Non-pigmented ciliary epithelial cell (primary cell): ENCODE data around the gene PRDM15.

ENCODE experiments used
- DNase-seq: peaks from one replicate; pipeline ENCODE4 v3.0.0-alpha.2; 2010; ENCODE audit warnings: low read depth

Gene PRDM15

DNA sequence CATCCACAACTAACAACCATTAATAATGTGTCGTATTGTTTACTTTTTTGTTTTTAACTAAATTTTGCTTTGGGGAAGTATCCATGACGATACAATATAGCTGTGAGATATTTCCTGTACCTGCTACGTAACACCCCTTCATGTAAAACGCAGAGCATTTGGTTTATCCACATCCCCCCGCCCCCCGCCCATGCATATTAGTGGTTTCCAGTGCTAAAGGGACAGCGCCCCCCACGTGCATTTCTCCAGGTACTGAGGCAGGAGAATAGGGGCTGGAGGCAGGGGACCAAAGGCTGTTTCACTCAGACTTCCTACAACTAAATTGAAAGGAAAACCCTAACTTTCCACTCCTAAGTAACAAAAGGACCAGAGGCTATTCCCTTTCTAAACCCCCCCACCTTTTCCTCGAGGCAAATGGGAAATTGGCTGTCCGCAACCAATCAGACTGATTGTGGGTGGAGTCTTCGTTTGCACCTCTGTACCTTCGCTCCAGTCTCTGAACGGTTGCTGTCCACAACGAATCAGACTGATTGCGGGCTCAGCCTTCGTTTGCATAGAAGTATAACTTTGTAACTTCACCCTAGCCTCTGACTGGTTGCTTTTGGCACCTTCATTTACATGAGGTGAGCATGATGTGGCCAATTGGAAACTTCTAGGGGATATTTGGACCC lies 100.1 kb downstream of the PRDM15 start:
- DNase-seq, result no peak

DNA sequence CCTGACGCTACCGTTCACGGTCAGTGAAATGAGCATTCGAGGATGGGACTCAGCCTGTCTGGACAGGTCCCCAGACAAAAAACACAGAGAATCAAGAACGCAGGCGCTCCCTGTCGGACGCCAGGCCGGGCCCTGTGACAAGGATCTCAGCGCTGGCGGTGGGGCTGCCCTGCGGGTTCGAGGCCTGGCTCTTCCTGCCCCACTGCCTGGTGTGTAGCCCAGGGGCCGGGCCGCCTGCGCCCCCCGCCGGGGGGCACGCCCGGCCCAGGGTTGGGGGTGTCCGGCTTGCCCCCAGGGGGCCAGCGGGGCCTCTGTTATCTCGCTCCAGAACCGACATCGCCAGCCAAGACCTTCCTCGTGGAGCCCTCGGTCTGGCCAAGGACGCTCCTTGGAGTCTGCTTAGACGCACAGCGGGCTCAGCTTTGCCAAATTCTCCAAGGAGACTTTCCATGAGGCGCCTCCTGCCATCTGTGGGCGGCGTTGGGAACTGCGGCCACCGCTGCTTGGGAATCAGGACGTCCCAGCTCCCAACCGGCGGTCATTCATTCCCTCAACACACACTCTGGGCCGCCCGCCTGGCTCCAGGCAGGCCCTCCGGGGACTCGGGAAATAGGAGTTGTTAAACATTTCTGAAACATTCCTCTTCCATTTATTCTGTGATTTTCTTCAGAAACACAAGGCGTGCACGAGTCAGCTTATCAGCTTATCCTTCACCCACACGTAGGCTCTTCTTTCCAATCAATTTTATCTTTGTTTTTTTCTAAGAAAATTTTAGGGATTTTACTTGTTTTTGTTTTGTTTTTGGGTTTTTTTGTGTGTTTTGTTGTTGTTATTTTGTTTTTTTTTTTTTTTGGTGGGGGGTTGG lies 101.0 kb downstream of the PRDM15 start:
- DNase-seq, result peak; percentile 41

DNA sequence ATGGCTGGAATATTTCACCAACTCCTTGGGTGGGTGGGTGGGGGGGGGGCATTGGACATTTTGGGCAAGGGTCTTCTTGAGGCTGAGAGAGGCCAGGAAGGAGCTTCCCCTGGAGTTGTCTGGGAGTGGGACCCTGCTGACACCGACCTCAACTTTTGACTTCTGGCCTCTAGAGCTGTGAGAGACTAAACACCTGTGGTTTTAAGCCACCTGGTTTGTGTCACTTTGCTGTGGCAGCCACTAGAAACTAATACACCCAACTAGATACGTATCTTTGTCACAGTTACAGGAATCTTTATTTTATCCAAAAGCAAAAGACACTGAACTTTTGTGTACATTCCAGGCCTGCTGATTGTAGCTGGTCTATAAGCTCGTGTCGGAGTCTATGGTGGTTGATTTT lies 102.4 kb downstream of the PRDM15 start:
- DNase-seq, result no peak

DNA sequence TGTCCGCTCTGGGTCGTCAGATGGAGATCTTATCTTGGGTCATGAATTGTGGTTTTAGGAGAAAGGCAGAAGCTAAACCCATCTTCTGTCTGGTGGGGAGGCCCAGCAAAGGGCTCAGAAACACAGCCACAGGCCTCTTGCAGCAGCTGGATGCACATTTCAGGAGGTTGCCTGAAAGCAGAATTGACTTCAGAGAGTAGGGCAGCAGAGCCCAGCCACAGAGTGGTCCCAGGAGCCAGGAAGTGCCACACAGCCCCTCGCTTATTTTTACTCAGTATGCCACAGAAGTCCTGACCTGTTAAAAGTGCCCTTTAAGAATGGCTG lies 104.0 kb downstream of the PRDM15 start:
- DNase-seq, result no peak

DNA sequence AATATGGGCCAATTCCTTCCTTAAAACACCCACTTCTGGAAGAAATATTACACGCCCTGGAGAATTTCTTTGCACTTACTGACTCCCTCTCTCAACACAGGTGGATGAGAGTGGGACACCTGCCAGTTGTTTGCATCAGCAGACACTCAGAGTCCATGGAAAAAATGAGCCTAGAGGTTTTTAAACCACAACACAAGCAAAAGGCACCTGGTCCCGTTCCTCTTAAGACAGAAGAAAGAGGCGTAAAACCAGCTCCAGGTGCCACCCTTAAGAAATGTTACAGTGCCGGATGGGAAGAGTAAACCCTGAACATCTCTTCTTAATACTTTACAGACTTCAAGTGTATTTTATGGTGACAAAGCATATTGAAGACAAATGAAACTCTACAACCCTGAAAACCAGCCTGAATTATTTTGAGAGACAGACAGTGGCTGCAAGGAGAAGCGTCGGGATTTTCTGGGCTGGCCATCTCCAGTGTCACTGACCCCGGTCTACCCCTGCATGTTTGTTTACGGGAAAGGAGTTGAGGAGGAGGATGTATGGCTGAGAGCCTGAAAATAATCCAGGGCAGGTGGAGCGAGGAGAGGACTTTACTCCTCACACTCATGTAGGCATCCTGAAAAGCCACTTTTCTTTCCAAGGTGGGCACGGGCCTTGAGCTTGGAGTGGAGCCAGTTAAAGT lies 104.5 kb downstream of the PRDM15 start:
- DNase-seq, result no peak

DNA sequence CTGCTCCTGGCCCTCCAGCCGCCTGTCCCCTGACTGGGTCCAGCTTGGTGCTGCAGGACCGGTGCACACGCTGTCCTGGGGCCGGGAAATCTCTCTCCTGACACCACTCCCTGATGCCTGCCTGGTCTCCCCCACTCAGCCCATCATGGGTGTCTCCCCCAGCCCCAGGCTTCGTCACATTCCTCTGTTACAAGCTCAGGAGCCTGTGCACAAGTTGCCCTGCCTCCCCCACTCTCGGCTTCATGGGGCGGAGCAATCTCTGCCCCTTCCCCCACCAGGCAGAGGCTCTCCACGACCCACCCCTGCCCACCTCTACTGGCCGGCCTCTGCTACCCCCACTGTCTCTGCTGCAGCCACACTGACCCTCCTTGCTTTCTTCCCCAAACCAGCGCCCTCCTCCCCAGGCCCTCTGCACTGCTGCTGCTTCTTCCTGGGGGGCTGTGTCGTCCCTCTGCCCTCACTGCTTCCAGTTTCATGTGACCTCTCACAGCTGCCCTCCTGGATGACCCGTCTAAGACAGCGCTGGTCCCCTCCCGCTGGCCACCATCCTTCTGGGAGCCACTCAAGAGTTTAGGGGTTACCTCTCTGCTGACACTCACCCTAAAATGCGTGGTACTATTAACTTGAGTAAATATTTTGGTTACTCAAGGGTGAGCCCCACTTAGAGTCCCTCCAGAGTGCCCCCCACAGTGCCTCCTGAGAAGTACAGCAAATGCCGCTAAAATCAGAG lies 106.6 kb downstream of the PRDM15 start:
- DNase-seq, result no peak

DNA sequence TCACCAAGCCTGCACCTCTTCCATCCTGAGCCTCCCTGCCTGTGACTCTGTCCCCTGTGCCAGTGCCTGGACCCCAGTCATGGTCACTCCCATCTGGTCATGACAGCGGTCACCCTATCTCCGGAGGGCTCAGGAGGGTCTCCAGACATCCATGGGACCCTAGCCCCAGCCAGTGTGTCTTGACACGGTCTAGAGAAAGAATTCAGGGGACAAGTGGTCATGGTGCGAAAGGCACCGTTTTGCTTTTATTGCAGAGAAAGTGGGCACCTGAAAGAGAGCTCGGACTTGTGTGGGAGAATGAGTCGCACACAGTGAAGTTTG lies 107.6 kb downstream of the PRDM15 start:
- DNase-seq, result no peak

DNA sequence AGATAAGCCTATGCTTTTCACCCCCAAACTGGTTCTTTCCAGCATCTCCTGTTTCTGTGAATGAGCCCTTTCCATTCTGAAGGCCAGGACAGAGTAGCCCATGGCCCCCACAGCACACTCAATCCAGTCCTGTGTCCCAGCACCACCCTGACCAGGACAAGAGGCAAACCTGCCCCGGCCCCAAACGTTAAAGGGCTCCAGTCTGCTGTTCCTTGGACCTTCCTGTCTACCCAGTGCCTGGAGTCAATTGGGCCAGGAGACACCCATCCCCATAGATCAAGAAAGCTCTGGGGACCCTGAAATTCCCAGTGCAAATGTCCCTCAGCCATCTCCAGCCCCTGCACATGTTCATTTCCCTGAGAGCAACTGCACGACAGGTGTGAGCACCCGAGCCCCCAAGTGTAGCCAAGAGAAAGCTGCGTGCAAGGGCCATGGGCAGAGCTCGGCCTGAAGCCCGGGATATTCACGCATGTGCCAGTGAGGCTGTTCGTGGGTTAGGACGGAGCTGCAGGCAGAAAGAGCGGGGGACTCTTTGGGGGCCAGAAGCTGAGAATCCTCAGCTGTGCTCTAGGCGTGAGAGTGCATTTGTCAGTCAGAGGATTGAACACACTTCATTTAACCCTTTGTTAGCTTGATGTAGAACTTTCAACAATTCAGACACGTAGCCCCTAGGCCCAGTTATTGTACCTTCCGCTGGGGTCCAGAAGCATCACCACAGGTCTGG lies 108.1 kb downstream of the PRDM15 start:
- DNase-seq, result no peak

DNA sequence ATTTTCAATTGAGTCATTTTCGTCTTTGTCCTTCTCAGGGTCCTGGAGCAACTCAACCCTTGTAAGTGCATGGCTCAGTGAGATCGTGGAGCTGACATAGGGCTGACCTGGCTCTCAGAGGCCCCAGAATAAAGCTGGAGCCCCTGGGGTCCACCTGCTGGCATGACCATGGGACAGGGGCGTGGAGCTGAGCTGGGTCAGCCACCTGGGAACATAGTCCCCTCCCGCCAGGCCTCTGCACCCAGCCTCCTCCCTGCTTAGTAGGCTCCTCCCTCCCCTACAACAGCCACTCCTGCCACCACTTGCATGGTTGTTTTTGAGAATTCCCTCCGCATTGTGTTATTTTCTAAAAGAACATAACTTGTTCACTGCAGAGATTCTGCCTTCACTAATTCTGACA lies 109.2 kb downstream of the PRDM15 start:
- DNase-seq, result no peak

DNA sequence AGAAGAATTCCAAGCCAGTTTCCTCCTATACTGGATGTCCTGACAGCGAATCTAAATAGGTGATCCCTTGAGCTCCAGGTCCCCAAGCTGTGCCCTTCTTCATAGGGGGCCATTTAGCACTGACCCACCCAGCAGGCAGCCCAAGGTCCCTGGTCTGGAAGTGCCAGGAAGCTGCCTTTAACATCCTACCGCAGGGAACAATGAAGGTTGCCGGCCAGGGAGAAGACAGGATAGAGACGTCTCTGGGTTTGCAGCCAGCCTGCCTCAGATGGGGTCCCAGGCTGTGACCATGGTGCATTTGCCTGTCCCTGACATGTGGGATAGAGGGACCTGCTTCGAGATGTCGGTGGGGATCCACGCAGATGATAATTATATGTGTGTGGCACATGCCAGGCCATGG lies 109.6 kb downstream of the PRDM15 start:
- no peak for DNase-seq

DNA sequence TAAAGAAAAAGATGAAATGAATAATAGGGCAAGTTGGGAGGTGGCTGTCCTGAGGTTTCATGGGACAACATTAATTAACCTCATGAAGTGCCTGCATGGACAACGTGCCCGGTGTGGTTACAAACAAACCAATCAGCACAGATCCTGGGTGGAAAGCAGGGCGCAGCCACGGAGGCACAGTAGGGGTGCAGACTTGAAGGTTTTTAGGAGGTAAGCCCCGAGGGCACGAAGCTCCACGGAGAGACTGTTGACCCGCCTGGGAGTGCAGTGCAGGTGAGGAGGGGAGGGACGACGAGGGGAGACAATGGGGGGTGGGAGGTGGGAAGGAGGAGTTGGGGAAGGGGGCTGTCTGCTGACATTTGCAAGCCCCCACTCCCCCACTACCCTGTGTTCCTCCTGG lies 110.0 kb downstream of the PRDM15 start:
- no peak for DNase-seq

DNA sequence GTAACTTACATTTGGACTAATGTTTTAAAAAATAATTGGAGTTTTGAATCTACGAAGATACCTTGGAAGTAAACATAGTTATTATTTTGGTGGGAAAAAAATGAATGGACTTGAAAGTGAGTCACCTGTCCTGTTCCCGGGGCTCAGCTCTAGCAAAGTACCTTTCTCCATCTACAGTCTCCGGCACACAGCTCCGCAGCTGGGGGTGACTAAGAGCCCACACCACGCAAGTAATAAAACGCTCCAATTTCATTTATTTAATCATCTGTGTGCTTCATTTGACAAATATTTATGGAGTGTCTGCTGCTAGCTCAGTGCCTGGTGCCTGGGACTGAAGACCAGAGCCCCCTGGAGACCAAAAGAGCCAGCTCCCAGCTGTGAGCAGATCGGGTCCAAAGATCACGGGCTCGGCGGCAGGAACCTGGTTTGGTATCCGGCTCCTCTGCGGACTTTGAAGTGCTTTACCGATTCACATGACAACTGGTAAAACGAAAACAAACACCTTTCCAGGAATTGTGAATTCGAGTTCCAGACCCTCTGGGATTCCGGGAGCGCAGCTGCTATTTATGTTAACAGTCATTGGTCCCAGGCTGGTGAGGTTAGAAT lies 110.6 kb downstream of the PRDM15 start:
- DNase-seq, result peak; percentile 34

DNA sequence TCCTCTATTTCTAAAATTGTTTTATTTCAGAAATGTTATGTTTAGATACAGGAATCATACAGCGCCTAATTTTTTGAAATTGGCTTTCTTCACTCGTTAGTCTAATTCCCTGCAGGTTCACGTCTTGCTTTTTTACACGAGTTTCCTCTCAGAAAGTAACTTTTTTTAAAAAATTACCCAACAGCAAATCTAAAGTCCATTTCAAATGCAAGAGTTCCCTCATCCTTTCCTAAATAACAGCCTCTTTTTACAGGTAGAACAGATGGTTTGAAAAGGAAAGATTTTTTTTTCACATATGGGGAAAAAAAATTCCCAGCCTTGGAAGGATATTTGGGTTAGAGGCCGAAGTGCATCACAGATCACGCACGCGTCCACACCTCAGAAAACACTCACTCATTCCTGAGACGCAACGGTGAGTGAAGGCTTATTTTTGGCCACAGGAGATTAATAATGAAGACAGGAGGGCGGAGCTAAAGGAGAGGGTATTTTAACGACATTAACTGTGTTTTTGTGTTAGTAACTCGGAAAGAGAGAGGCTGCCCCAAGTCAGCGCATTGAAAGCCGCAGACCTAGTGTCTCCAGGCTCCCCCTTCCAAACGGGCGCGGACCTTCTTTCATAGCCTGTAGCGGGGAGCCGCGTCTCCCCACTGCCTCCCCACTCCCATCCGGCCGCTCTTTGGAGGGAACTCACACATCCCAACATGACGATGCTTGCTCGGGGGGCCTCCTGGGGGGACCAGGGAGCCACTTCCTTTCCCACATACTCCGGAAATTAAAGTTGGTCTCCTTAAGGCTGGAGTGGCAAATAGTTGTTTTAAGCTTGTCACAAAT lies 111.3 kb downstream of the PRDM15 start:
- no peak for DNase-seq

DNA sequence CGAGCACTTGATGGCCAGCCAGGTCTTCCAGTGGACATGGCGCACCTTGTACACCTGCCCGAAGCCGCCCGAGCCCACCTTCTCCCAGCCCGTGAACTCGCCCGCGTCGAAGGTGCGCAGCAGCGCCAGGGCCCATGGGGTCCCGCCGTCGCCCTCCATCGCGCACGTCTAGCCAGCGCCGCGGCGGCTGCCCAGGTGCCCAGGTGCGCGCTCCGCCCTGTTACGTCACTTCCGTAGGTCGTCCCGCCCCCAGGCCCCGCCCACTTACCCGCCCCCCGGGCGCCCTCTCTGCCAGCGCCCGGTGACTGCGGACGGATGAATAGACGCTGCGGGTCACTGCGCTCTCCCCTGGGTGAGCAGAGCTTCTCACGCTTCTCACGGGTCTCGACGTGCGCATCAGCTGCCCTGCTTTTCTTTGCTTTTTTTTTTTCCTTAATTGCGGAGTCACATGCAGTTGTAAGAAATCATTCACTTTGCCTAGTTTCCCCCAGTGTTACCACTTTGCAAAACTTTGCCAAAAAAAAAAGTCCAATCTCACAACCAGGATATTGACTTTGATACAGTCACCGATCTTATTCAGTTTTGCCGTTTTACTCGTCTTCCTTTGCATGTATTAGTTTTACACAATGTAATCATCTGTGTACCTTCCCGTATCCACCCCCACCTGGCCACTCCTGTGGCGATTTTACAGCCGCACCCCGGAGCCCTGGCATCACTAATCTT lies 112.1 kb downstream of the PRDM15 start, which contains the start of gene RIPK4:
Gene RIPK4 (minus strand): TSS at position 170 of the 723 bp plus-strand sequence. CDS start 11 bp downstream, at position 159.
- no peak for DNase-seq

DNA sequence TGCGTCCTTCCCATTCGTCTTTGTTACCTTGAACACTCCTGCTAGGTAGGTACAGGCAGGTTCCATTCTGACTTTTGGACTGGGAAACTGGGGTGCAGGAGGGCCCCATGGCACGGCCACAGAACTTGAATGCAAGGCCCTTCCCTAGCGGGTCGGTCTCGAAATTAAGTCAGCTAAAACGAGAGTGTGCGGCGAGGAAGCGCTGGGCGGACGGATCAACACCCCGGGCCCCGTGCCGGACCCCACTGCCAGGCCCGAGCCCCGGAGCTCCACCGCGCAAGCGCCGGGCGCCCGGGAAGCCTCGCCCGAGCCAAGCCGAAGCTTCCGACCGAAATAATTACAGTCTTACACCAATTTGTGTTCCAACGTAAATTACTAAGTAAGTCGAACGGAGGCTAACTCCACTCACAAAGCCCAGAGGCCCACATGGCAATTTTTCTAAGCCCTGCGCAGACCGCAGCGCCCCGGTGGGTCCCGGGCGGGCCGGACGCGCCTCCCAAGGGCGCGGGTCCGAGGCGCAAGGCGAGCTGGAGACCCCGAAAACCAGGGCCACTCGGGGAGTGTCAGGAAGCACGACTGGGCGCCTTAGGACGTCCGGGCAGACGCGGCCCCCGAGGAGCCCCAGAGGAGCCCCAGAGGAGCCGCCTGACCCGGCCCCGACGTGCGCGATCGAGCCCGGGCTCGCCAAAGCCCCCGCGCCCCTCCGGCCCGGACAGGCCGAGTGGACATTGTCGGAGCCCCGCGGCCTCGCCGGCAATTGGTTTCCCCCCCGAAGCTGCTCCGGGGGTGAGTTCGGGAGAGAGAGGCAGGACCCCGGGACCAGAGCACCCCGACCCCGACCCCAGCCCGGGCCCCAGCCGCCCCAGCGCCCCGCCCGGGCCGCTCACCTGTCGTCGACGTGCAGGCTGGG lies 112.9 kb downstream of the PRDM15 start:
- DNase-seq, result no peak

DNA sequence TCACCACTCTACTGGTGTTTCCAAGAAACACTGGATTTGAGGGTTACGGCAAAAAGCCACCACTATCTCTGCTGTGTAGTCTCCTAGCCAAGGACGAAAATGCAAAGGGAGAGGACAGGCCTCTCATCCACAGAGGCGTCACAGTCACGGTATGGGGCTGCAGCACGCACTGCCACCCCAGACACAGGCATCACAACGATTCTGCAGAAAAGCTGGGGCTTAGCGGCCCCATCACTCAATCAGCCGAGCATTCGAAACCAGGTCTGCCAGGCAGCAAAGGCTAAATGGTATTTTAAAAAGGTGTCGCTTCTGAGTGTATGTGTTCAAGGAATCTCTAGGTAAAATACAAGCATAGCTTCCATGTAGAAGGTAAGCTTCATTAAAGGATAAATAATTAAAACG lies 113.7 kb downstream of the PRDM15 start:
- DNase-seq, result no peak

DNA sequence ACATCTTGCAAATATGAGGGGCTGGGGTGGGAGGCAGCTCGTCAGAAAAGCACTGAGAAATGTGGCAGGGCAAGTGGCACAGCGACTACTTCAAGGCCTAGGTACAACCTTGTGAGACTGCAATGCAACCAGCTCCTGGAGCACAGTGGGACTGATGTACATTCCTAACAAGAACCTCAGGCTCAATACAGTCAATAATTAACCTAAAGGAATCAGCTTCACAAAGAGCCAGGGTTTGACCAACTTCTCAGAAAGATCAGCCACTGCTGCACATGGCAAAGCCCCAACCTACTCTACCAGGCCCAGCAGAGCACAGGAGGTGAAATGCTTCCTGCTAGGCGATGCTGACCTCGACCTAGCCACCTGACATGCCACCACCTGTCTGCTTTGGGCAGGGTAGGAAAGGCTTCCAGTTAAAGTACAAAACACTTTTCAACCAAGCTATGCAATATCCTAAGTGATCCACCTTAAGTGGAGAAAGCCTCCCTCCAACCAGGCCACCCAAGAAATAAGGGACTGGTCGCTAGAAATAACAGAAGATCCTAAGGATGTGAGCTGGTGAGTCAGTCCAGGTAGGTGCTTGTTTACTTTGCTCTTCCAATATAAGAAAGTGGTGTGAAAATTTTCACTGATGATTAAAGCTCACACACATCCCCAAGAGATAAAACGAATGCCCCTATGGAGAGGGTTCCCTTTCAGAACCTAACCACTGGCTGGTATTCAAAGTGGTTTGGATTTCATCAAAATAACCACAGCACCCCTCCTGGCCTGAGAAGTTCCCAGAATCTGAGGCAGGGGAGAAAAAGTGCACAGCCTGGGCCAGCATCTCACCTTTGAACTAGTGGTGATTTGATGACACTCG lies 114.4 kb downstream of the PRDM15 start:
- DNase-seq, result no peak

DNA sequence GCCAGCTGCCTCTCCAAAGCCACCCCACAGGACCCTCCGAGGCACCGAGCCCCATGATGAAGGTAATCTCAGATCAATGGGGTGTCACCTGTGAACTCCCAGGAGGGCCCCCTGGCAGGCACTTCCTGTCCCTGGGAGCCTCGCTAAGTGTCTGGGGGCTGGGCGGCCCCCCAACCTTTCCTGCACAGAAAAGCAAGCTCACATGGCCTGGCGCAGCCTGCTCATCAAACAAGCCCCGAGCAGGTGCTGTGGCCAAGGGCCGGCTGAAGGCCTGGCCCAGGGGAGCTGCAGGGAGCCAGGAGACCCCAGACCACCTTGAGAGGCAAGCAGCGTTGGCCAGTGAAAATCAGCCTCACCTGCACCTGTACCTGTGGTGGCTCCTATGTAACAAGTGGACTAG lies 115.1 kb downstream of the PRDM15 start:
- no peak for DNase-seq
